Activated CD4-positive, alpha-beta T cell treated with anti-CD3 and anti-CD28 coated beads for 36 hours (primary cell): ENCODE results near the gene LRRC14B. TPM values are rescaled to one million over a fixed set of nuclear protein-coding genes. Genes with fewer than 3 reads are reported as not detected.

Experiments used
- total RNA-seq, 2 experiments: library from RNA; stranded (reverse); gene quantifications; one replicate each; pipeline ENCODE4 v1.2.3, GENCODE V29; 2021

Gene LRRC14B
- total RNA-seq, 2 experiments from 2014 or later, result 0.11 TPM; not detected in 1

Other genes with a start within 250 kb of the LRRC14B start
- under 1 TPM; 0.23 to 0.25 TPM for gene PLEKHG4B, start 99.3 kb upstream of the LRRC14B start, total RNA-seq
- gene CCDC127, start 26.7 kb downstream of the LRRC14B start, total RNA-seq, result 1 to 10 TPM; 6.0 to 7.0 TPM
- gene SDHA, start 26.8 kb downstream of the LRRC14B start, total RNA-seq, result 100 to 1,000 TPM; 104 to 121 TPM
- 10 to 100 TPM; 69.5 to 91.6 TPM for gene PDCD6, start 80.2 kb downstream of the LRRC14B start, total RNA-seq
- gene AHRR, start 130.2 kb downstream of the LRRC14B start, total RNA-seq, result 10 to 100 TPM; 15.1 to 20.5 TPM